ENCODE data around the gene CDC42BPA. TPM values are rescaled to one million over a fixed set of nuclear protein-coding genes. Genes with fewer than 3 reads are reported as not detected.

CDC42BPA gene
- polyA plus RNA-seq, 1 of the 3 experiments (the other 2 are of a cell fraction) = 6.8 TPM

DNA sequence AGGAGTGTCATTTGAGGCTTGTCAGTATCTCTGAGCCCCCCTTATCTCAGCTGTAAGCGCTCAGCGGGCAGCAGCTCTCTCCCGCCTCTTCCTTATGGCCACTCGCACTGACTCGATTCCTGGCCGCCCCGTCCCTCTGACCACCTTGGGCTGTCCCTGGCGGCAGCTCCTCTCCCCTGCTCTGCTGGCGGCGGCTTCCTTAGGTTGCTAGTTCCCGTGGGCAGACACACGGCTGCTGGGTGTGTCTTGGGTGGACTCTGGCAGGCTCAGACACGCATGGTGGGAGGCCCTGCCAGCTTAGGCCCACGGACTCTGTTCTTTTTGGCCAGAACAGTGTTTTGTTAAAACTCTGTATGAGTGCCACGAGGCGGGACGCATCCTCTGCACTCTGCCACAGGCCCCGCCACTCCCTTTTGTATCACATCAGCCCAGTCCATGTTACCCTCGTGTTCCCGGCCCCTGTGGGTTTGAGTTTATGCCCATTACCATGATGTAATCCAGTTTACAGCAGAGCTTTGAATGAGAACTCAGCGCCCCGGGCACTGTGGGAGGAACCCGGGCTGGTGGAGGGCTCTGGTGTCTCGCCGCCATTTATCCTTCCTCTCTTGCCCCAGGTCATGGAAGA, 332.3 kb downstream of the CDC42BPA start:
- 97% methylated on average over 18 of the region's 25 CpGs for WGBS (ENCODE audit: low lambda C conversion rate)
- DNase-seq = no peak

DNA sequence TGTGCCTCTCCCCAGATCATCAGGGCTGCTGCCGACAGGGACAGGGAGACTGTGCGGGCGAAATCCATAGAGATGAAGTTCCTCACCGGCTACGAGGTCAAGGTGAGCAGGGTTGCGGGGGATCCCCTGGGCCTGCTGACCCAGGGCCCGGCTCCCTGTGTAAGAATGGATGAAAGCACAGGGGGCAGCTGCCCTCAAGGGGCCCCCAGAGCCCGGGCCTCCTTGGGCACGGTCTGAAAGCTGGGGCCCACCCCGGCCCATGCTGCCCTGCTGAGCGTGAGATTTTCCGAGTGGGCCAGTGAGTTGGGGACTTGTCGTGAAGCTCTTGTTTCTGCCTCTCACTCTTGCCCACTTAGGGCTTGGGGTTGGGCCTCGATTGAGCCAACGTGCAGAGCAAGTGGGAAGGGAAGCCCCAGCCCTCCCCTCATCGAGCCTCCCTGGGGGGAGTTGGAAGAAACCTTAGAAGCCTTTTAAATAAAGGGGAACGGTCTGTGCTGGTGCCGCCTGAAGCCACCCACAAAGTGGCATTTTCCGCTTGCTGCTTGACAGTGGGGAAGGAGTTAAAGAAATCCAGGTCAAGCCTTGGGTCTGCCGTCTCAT, 333.0 kb downstream of the CDC42BPA start:
- Histone ChIP-seq H3K36me3 (replicated peaks in 1 of 2; ENCODE audit: control insufficient read depth in 1 of 2, insufficient read depth in 2 of 2, low read length in 1 of 2) (peaks cover 0 to 37% of the 10 kb centered on the region in 2 experiments), H3K9ac (no peak overlapping the region), H3F3A (replicated peaks; ENCODE audit: insufficient read depth) (no peaks in the 10 kb centered on the region), H3K9me3 (no peaks in the 10 kb centered on the region), H3K4me2 (no peak overlapping the region), H3K27me3 (ENCODE audit: insufficient read depth) (no peaks in the 10 kb centered on the region), H3K9me2 (no peaks in the 10 kb centered on the region), H3K27ac (ENCODE audit: low read depth in 2 of 2, low read length in 1 of 2) (no peak overlapping the region), H2AFZ (ENCODE audit: low read depth) (no peak overlapping the region), H4K20me1 (ENCODE audit: insufficient read depth) (no peaks in the 10 kb centered on the region), H3K79me2 (ENCODE audit: insufficient read depth) (no peaks in the 10 kb centered on the region), H3K4me3 (ENCODE audit: low read depth in 2 of 2, low read length in 1 of 2) (no peak overlapping the region), H3K4me1 (ENCODE audit: control insufficient read depth in 1 of 2, insufficient read depth in 2 of 2, low read depth in 1 of 2, low read length in 1 of 2) (peaks cover 0 to 8% of the 10 kb centered on the region in 2 experiments; a peak in 1 of 4 replicates)
- 83% methylated on average over 8 of the region's 20 CpGs for WGBS (ENCODE audit: low lambda C conversion rate)
- TF ChIP-seq FOSL2 (IDR thresholded peaks at IDR 0.05; ENCODE audit: borderline replicate concordance, low read depth) (no peak), MEF2A (IDR thresholded peaks at IDR 0.05; ENCODE audit: borderline replicate concordance, low read depth) (no peak), GATA2 (CRISPR knock-in tag; IDR thresholded peaks at IDR 0.05) (no peak), TEAD4 (IDR thresholded peaks at IDR 0.05; ENCODE audit: borderline replicate concordance, insufficient read depth) (no peak), ELF1 (IDR thresholded peaks at IDR 0.05) (no peak)
- TF ChIP-seq, protein P1, sequence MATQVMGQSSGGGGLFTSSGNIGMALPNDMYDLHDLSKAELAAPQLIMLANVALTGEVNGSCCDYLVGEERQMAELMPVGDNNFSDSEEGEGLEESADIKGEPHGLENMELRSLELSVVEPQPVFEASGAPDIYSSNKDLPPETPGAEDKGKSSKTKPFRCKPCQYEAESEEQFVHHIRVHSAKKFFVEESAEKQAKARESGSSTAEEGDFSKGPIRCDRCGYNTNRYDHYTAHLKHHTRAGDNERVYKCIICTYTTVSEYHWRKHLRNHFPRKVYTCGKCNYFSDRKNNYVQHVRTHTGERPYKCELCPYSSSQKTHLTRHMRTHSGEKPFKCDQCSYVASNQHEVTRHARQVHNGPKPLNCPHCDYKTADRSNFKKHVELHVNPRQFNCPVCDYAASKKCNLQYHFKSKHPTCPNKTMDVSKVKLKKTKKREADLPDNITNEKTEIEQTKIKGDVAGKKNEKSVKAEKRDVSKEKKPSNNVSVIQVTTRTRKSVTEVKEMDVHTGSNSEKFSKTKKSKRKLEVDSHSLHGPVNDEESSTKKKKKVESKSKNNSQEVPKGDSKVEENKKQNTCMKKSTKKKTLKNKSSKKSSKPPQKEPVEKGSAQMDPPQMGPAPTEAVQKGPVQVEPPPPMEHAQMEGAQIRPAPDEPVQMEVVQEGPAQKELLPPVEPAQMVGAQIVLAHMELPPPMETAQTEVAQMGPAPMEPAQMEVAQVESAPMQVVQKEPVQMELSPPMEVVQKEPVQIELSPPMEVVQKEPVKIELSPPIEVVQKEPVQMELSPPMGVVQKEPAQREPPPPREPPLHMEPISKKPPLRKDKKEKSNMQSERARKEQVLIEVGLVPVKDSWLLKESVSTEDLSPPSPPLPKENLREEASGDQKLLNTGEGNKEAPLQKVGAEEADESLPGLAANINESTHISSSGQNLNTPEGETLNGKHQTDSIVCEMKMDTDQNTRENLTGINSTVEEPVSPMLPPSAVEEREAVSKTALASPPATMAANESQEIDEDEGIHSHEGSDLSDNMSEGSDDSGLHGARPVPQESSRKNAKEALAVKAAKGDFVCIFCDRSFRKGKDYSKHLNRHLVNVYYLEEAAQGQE (IDR thresholded peaks at IDR 0.05; ENCODE audit: low read depth, low read length) = no peak
- ChIA-PET POLR2A (no interaction called here), CTCF (interaction anchor here (1.2 kb wide), 1 partner anchor 358 kb away, joined by 4 read pairs; no protein-coding TSS in a partner anchor)
- no peak for DNase-seq

More for the DNA sequence above, 332.3 kb downstream of the CDC42BPA start:
- H3F3A ChIP-seq (replicated peaks; ENCODE audit: insufficient read depth) = no peaks in the 10 kb centered on the region
- no peak overlapping the region for H3K4me3 ChIP-seq (ENCODE audit: low read depth in 2 of 2, low read length in 1 of 2)
- H3K4me1 ChIP-seq (ENCODE audit: control insufficient read depth in 1 of 2, insufficient read depth in 2 of 2, low read depth in 1 of 2, low read length in 1 of 2) = peaks cover 0 to 3% of the 10 kb centered on the region in 2 experiments; a peak in 2 of 4 replicates
- no peak for TF ChIP-seq SIN3A (IDR thresholded peaks at IDR 0.05; ENCODE audit: borderline replicate concordance, low read depth, low read length)
- TF ChIP-seq TCF12 (IDR thresholded peaks at IDR 0.05) = no peak
- TF ChIP-seq, protein P2, sequence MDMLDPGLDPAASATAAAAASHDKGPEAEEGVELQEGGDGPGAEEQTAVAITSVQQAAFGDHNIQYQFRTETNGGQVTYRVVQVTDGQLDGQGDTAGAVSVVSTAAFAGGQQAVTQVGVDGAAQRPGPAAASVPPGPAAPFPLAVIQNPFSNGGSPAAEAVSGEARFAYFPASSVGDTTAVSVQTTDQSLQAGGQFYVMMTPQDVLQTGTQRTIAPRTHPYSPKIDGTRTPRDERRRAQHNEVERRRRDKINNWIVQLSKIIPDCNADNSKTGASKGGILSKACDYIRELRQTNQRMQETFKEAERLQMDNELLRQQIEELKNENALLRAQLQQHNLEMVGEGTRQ (IDR thresholded peaks at IDR 0.05; ENCODE audit: borderline replicate concordance, low read depth, low read length) = no peak
- no peak for TF ChIP-seq EZH2phosphoT487 (IDR thresholded peaks at IDR 0.05; ENCODE audit: borderline replicate concordance, low read depth)
- TF ChIP-seq, protein P3, sequence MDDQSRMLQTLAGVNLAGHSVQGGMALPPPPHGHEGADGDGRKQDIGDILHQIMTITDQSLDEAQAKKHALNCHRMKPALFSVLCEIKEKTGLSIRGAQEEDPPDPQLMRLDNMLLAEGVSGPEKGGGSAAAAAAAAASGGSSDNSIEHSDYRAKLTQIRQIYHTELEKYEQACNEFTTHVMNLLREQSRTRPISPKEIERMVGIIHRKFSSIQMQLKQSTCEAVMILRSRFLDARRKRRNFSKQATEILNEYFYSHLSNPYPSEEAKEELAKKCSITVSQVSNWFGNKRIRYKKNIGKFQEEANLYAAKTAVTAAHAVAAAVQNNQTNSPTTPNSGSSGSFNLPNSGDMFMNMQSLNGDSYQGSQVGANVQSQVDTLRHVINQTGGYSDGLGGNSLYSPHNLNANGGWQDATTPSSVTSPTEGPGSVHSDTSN (IDR thresholded peaks at IDR 0.05) = no peak
- TF ChIP-seq RCOR1 (IDR thresholded peaks at IDR 0.05; ENCODE audit: low read length) = no peak
- TF ChIP-seq TAF1 (IDR thresholded peaks at IDR 0.05; ENCODE audit: borderline replicate concordance, low read depth, low read length) = no peak
- no peak for TF ChIP-seq ELF1 (IDR thresholded peaks at IDR 0.05)
- TF ChIP-seq RAD21 (IDR thresholded peaks at IDR 0.05; ENCODE audit: low read length) = no peak
- H3K9me2 ChIP-seq = no peaks in the 10 kb centered on the region
- H3K9ac ChIP-seq = no peak overlapping the region
- no peak overlapping the region for H3K27ac ChIP-seq (ENCODE audit: low read depth in 2 of 2, low read length in 1 of 2)
- H3K4me2 ChIP-seq = no peak overlapping the region
- H3K79me2 ChIP-seq (ENCODE audit: insufficient read depth) = no peaks in the 10 kb centered on the region
- ChIA-PET CTCF (interaction anchor here (1.2 kb wide), 1 partner anchor 357 kb away, joined by 4 read pairs; no protein-coding TSS in a partner anchor), POLR2A (no interaction called here)
- peaks cover 0 to 41% of the 10 kb centered on the region in 2 experiments for H3K36me3 ChIP-seq (replicated peaks in 1 of 2; ENCODE audit: control insufficient read depth in 1 of 2, insufficient read depth in 2 of 2, low read length in 1 of 2)
- no peaks in the 10 kb centered on the region for H4K20me1 ChIP-seq (ENCODE audit: insufficient read depth)
- H3K27me3 ChIP-seq (ENCODE audit: insufficient read depth) = no peaks in the 10 kb centered on the region
- H3K9me3 ChIP-seq = no peaks in the 10 kb centered on the region
- no peak overlapping the region for H2AFZ ChIP-seq (ENCODE audit: low read depth)
